Adrenal gland (tissue), 5 donors: ENCODE results near the gene EPB41L4B.

ENCODE experiments used
- CTCF ChIP-seq, 6 experiments: fragments of 450-650 bp in 4 of 6; fragments of 200-600 bp in 2 of 6; sonication (generic) in 1 of 6; IDR thresholded peaks; 1 replicate in 5 of 6; 2 replicates in 1 of 6; pipeline versions ENCODE4 v1.5.1 to v1.8.0; 2016 to 2021; ENCODE audit warnings: antibody characterized with exemption in 6 of 6, mild to moderate bottlenecking in 2 of 6, moderate library complexity in 1 of 6
- POLR2A ChIP-seq, 2 donors: fragments of 450-650 bp; IDR thresholded peaks; one replicate each; pipeline ENCODE4 v1.6.1; 2017; ENCODE audit warnings: antibody characterized with exemption in 2 of 2, mild to moderate bottlenecking in 2 of 2, moderate library complexity in 1 of 2
- donor health status: DM: no; HTN: no; CAD: no.

- TF ChIP-seq CTCF (IDR thresholded peaks at IDR 0.05): no peak
- TF ChIP-seq POLR2A (IDR thresholded peaks at IDR 0.05): peak in 1 of 2 donors; percentile 18
These were observed 153.9 kb downstream of the EPB41L4B start, which contains the start of gene FRRS1L for GRCh38 chr9:109166771-109167601.
